Measurements from ENCODE around the gene DNAJC5G.

DNAJC5G gene

GRCh38 chr2:27275211-27276150 lies at the start of gene DNAJC5G:
DNAJC5G (plus strand) TSS chr2:27275433; CDS start chr2:27276729, 1,296 bp downstream.
- no peak for DNase-seq

- no peak for DNase-seq
These were observed 49.7 kb upstream of the DNAJC5G start for GRCh38 chr2:27225526-27225925.

GRCh38 chr2:27227501-27227900 lies 47.7 kb upstream of the DNAJC5G start:
- DNase-seq = no peak

- no peak for DNase-seq
These were observed 43.3 kb upstream of the DNAJC5G start for GRCh38 chr2:27231921-27232320.

GRCh38 chr2:27233341-27233740 lies 41.9 kb upstream of the DNAJC5G start:
- no peak for DNase-seq

GRCh38 chr2:27236136-27236535 lies 39.1 kb upstream of the DNAJC5G start:
- DNase-seq = no peak

GRCh38 chr2:27236626-27237025 lies 38.6 kb upstream of the DNAJC5G start:
- no peak for DNase-seq

GRCh38 chr2:27237341-27237945 lies 37.8 kb upstream of the DNAJC5G start:
- no peak for DNase-seq

- DNase-seq = no peak
These were observed 36.3 kb upstream of the DNAJC5G start for GRCh38 chr2:27238976-27239375.

- DNase-seq = no peak
These were observed 34.8 kb upstream of the DNAJC5G start for GRCh38 chr2:27240406-27240805.

GRCh38 chr2:27241761-27242613 lies 33.2 kb upstream of the DNAJC5G start:
- peak in 1 of 6 experiments; percentile 15 for DNase-seq

GRCh38 chr2:27242614-27242951 lies 32.6 kb upstream of the DNAJC5G start:
- no peak for DNase-seq

GRCh38 chr2:27243391-27244130 lies 31.7 kb upstream of the DNAJC5G start:
- no peak for DNase-seq

- no peak for DNase-seq
These were observed 30.1 kb upstream of the DNAJC5G start for GRCh38 chr2:27245116-27245515.

GRCh38 chr2:27245626-27246025 lies 29.6 kb upstream of the DNAJC5G start:
- DNase-seq = no peak

GRCh38 chr2:27247893-27248292 lies 27.3 kb upstream of the DNAJC5G start:
- DNase-seq = no peak

- DNase-seq = no peak
These were observed 25.9 kb upstream of the DNAJC5G start for GRCh38 chr2:27249159-27249890.

GRCh38 chr2:27249891-27250651 lies 25.2 kb upstream of the DNAJC5G start:
- DNase-seq = peak in 5 of 6 experiments; percentile 18 to 30 (median 28)

- no peak for DNase-seq
These were observed 24.4 kb upstream of the DNAJC5G start for GRCh38 chr2:27250652-27251379.

- no peak for DNase-seq
These were observed 23.5 kb upstream of the DNAJC5G start for GRCh38 chr2:27251766-27252165.
